ENCODE results near the gene MYZAP.

DNA sequence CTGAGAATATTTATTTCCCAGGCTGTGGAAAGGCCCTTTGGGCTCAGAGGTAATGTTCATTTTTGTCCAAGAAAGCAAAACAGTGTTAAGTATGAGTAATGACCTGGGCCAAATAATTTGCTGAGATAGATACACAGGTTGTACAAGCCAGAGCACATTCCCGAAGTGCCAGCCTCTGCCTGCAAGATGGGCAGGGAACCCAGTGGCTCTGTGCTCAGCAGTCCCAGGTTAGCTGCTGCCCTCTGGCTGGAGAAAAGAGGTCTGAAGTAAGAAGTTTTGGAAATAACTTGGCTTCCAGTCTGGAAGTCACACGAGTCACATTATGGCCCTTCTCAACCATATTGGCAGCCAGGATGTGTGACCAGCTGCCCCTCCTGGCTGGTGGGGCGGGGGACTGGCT is 20.2 kb downstream of the MYZAP start:
- TF ChIP-seq NFE2L2 (IDR thresholded peaks at IDR 0.05; ENCODE audit: low read depth, low read length) = no peak
- TF ChIP-seq, protein P1, sequence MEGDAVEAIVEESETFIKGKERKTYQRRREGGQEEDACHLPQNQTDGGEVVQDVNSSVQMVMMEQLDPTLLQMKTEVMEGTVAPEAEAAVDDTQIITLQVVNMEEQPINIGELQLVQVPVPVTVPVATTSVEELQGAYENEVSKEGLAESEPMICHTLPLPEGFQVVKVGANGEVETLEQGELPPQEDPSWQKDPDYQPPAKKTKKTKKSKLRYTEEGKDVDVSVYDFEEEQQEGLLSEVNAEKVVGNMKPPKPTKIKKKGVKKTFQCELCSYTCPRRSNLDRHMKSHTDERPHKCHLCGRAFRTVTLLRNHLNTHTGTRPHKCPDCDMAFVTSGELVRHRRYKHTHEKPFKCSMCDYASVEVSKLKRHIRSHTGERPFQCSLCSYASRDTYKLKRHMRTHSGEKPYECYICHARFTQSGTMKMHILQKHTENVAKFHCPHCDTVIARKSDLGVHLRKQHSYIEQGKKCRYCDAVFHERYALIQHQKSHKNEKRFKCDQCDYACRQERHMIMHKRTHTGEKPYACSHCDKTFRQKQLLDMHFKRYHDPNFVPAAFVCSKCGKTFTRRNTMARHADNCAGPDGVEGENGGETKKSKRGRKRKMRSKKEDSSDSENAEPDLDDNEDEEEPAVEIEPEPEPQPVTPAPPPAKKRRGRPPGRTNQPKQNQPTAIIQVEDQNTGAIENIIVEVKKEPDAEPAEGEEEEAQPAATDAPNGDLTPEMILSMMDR (conservative IDR thresholded peaks at IDR 0.05; ENCODE audit: low read depth, low read length) = no peak
- no peak for TF ChIP-seq MAFK (IDR thresholded peaks at IDR 0.05; ENCODE audit: low read depth, low read length)
- TF ChIP-seq, protein P2, sequence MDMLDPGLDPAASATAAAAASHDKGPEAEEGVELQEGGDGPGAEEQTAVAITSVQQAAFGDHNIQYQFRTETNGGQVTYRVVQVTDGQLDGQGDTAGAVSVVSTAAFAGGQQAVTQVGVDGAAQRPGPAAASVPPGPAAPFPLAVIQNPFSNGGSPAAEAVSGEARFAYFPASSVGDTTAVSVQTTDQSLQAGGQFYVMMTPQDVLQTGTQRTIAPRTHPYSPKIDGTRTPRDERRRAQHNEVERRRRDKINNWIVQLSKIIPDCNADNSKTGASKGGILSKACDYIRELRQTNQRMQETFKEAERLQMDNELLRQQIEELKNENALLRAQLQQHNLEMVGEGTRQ (IDR thresholded peaks at IDR 0.05; ENCODE audit: low read depth, low read length) = no peak
- no peak for TF ChIP-seq POLR2A (IDR thresholded peaks at IDR 0.05; ENCODE audit: low read depth, low read length)
